Liver (tissue), 3 donors: ENCODE data around the gene DNAH2.

ENCODE experiments used
- GABPA ChIP-seq, 2 donors: IDR thresholded peaks in 1 of 2; conservative IDR thresholded peaks in 1 of 2; 2 replicates each; pipeline ENCODE4 v1.6.1; 2016; ENCODE audit warnings: antibody characterized with exemption in 2 of 2, mild to moderate bottlenecking in 1 of 2, moderate library complexity in 1 of 2
- JUND ChIP-seq, 2 donors: IDR thresholded peaks; 2 replicates each; pipeline ENCODE4 v1.6.1; 2016; ENCODE audit warnings: antibody characterized with exemption in 2 of 2
- MAX ChIP-seq: IDR thresholded peaks from 2 replicates; pipeline ENCODE4 v1.6.1; 2016; ENCODE audit warnings: antibody characterized with exemption
- RAD21 ChIP-seq, 2 donors: IDR thresholded peaks; 2 replicates each; pipeline ENCODE4 v1.6.1; 2016; ENCODE audit warnings: antibody characterized with exemption in 2 of 2, mild to moderate bottlenecking in 2 of 2
- SP1 ChIP-seq: IDR thresholded peaks from 2 replicates; pipeline ENCODE4 v1.6.1; 2018; ENCODE audit warnings: antibody characterized with exemption, mild to moderate bottlenecking
- TAF1 ChIP-seq: conservative IDR thresholded peaks from 2 replicates; pipeline ENCODE4 v1.6.1; 2016; ENCODE audit warnings: antibody characterized with exemption, mild to moderate bottlenecking
- TF ChIP-seq, protein P1 (sequence below): IDR thresholded peaks from 2 replicates; pipeline ENCODE4 v1.6.1; 2016; ENCODE audit warnings: antibody characterized with exemption
- TF ChIP-seq, protein P2 (sequence below): fragments of 150-350 bp; IDR thresholded peaks from 2 replicates; pipeline ENCODE4 v1.5.1; 2017; ENCODE audit warnings: improper control_type of control experiment, low read depth, low read length; ENCODE audit not compliant: missing input control
- TF ChIP-seq, protein P3 (sequence below): IDR thresholded peaks from 2 replicates; pipeline ENCODE4 v1.6.1; 2016; ENCODE audit warnings: antibody characterized with exemption
- TF ChIP-seq, protein P4 (sequence below): IDR thresholded peaks from 2 replicates; pipeline ENCODE4 v1.6.1; 2016; ENCODE audit warnings: antibody characterized with exemption, mild to moderate bottlenecking
- donor health status: healthy.
- donor health status: healthy.

DNA sequence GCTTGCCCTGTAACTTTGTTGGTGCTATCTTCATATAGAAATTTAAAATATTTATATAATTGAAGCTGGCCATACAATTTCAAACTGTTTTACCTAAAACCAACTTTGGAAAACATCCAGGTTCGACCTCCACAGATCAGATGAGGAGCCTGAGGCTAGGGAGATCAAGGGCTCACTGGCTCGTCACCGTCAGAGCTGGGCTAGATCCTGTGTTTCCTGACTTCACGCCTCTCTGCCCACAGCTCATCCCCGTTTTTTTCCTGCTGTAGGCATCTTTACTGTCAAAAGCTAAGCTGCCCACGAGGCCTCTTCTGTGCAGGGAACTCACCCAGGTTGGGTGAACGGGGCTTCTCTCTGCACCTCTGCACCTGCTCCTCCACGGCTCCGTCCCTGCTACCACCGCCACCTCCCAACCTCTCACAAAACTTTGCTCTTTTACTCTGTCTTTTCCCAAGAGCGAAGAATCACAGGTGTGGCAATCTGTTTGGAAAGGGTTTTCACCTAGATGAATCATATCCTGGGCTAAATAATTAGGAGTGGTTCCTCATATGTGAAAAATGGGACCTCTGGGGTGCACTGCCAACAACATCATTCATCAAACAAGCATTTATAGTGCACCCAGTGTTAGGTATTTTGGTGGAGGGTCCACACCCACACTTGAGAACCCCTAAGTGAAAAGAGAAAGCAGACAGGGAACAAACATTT, 91.7 kb downstream of the DNAH2 start:
- TF ChIP-seq, protein P1, sequence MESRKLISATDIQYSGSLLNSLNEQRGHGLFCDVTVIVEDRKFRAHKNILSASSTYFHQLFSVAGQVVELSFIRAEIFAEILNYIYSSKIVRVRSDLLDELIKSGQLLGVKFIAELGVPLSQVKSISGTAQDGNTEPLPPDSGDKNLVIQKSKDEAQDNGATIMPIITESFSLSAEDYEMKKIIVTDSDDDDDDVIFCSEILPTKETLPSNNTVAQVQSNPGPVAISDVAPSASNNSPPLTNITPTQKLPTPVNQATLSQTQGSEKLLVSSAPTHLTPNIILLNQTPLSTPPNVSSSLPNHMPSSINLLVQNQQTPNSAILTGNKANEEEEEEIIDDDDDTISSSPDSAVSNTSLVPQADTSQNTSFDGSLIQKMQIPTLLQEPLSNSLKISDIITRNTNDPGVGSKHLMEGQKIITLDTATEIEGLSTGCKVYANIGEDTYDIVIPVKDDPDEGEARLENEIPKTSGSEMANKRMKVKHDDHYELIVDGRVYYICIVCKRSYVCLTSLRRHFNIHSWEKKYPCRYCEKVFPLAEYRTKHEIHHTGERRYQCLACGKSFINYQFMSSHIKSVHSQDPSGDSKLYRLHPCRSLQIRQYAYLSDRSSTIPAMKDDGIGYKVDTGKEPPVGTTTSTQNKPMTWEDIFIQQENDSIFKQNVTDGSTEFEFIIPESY = no peak
- TF ChIP-seq, protein P2, sequence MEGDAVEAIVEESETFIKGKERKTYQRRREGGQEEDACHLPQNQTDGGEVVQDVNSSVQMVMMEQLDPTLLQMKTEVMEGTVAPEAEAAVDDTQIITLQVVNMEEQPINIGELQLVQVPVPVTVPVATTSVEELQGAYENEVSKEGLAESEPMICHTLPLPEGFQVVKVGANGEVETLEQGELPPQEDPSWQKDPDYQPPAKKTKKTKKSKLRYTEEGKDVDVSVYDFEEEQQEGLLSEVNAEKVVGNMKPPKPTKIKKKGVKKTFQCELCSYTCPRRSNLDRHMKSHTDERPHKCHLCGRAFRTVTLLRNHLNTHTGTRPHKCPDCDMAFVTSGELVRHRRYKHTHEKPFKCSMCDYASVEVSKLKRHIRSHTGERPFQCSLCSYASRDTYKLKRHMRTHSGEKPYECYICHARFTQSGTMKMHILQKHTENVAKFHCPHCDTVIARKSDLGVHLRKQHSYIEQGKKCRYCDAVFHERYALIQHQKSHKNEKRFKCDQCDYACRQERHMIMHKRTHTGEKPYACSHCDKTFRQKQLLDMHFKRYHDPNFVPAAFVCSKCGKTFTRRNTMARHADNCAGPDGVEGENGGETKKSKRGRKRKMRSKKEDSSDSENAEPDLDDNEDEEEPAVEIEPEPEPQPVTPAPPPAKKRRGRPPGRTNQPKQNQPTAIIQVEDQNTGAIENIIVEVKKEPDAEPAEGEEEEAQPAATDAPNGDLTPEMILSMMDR = no peak
- no peak for TF ChIP-seq TAF1
- TF ChIP-seq, protein P3, sequence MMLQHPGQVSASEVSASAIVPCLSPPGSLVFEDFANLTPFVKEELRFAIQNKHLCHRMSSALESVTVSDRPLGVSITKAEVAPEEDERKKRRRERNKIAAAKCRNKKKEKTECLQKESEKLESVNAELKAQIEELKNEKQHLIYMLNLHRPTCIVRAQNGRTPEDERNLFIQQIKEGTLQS = no peak
- TF ChIP-seq JUND (IDR thresholded peaks at IDR 0.05) = no peak
- no peak for TF ChIP-seq MAX
- TF ChIP-seq SP1 = no peak
- TF ChIP-seq RAD21 (IDR thresholded peaks at IDR 0.05) = no peak
- TF ChIP-seq GABPA (IDR thresholded peaks at IDR 0.05 in 1 of 2, conservative IDR thresholded peaks at IDR 0.05 in 1 of 2) = no peak
- TF ChIP-seq, protein P4, sequence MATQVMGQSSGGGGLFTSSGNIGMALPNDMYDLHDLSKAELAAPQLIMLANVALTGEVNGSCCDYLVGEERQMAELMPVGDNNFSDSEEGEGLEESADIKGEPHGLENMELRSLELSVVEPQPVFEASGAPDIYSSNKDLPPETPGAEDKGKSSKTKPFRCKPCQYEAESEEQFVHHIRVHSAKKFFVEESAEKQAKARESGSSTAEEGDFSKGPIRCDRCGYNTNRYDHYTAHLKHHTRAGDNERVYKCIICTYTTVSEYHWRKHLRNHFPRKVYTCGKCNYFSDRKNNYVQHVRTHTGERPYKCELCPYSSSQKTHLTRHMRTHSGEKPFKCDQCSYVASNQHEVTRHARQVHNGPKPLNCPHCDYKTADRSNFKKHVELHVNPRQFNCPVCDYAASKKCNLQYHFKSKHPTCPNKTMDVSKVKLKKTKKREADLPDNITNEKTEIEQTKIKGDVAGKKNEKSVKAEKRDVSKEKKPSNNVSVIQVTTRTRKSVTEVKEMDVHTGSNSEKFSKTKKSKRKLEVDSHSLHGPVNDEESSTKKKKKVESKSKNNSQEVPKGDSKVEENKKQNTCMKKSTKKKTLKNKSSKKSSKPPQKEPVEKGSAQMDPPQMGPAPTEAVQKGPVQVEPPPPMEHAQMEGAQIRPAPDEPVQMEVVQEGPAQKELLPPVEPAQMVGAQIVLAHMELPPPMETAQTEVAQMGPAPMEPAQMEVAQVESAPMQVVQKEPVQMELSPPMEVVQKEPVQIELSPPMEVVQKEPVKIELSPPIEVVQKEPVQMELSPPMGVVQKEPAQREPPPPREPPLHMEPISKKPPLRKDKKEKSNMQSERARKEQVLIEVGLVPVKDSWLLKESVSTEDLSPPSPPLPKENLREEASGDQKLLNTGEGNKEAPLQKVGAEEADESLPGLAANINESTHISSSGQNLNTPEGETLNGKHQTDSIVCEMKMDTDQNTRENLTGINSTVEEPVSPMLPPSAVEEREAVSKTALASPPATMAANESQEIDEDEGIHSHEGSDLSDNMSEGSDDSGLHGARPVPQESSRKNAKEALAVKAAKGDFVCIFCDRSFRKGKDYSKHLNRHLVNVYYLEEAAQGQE = no peak
